CD14-positive monocyte (primary cell): ENCODE measurements around the gene HLCS. TPM values are rescaled to one million over a fixed set of nuclear protein-coding genes. Genes with fewer than 3 reads are reported as not detected.

Source experiments
- DNase-seq, 3 donors: peaks; one replicate each; pipeline ENCODE4 v3.0.0-alpha.2; 2011 to 2022
- H2AFZ ChIP-seq: 2 replicates; pipeline ENCODE4 v1.6.0; 2012; ENCODE audit warnings: mild to moderate bottlenecking, low read depth, low read length, inconsistent platforms; ENCODE audit not compliant: insufficient read depth, poor library complexity, severe bottlenecking
- H3K27ac ChIP-seq, 2 donors: 1 replicate in 1 of 2; 2 replicates in 1 of 2; pipeline ENCODE4 v1.5.1; 2012 to 2013; ENCODE audit warnings: low read length in 2 of 2, control low read depth in 1 of 2, inconsistent platforms in 1 of 2, low read depth in 1 of 2, mild to moderate bottlenecking in 1 of 2
- H3K27me3 ChIP-seq, 2 donors: one replicate each; pipeline versions ENCODE4 v1.6.0 to v1.6.1; 2011 to 2013; ENCODE audit warnings: low read length in 2 of 2; ENCODE audit not compliant: control insufficient read depth in 2 of 2, insufficient read depth in 2 of 2
- H3K36me3 ChIP-seq, 2 donors: replicated peaks in 1 of 2; 1 replicate in 1 of 2; 2 replicates in 1 of 2; pipeline versions ENCODE4 v1.5.1 to v1.6.1; 2012 to 2013; ENCODE audit warnings: low read length in 2 of 2, control low read depth in 1 of 2, inconsistent platforms in 1 of 2, mild to moderate bottlenecking in 1 of 2; ENCODE audit not compliant: insufficient read depth in 2 of 2, control insufficient read depth in 1 of 2
- H3K4me1 ChIP-seq, 2 donors: 1 replicate in 1 of 2; 2 replicates in 1 of 2; pipeline versions ENCODE4 v1.5.1 to v1.6.1; 2012 to 2013; ENCODE audit warnings: low read length in 2 of 2, control low read depth in 1 of 2, inconsistent platforms in 1 of 2, mild to moderate bottlenecking in 1 of 2, moderate library complexity in 1 of 2; ENCODE audit not compliant: insufficient read depth in 2 of 2, control insufficient read depth in 1 of 2
- H3K4me2 ChIP-seq: replicated peaks from 2 replicates; pipeline ENCODE3; 2012; ENCODE audit warnings: low read length, moderate library complexity, mild to moderate bottlenecking; ENCODE audit not compliant: poor library complexity, severe bottlenecking; ENCODE audit errors: extremely low read depth
- H3K4me3 ChIP-seq, 3 experiments: fragments of 200-600 bp in 1 of 3; sonication (generic) in 1 of 3; replicated peaks in 1 of 3; 1 replicate in 2 of 3; 2 replicates in 1 of 3; pipeline ENCODE4 v1.5.1; 2011 to 2013; ENCODE audit warnings: low read length in 3 of 3, mild to moderate bottlenecking in 3 of 3, control low read depth in 2 of 3, low read depth in 2 of 3, inconsistent platforms in 1 of 3, moderate library complexity in 1 of 3
- H3K79me2 ChIP-seq: 2 replicates; pipeline ENCODE4 v1.6.0; 2012; ENCODE audit warnings: mild to moderate bottlenecking, control low read depth, inconsistent platforms, low read length, moderate library complexity; ENCODE audit not compliant: insufficient read depth
- H3K9ac ChIP-seq: 2 replicates; pipeline ENCODE4 v1.6.0; 2017; ENCODE audit warnings: low read length, mild to moderate bottlenecking; ENCODE audit not compliant: insufficient read depth, poor library complexity, severe bottlenecking
- H3K9me3 ChIP-seq, 2 donors: replicated peaks in 1 of 2; 1 replicate in 1 of 2; 2 replicates in 1 of 2; pipeline versions ENCODE4 v1.5.1 to v1.6.1; 2012 to 2013; ENCODE audit warnings: low read length in 2 of 2, control low read depth in 1 of 2; ENCODE audit not compliant: control insufficient read depth in 1 of 2, insufficient read depth in 1 of 2
- H4K20me1 ChIP-seq: 2 replicates; pipeline ENCODE4 v1.6.0; 2012; ENCODE audit warnings: mild to moderate bottlenecking, low read length, control low read depth, moderate library complexity; ENCODE audit not compliant: insufficient read depth
- H3K27ac Mint-ChIP-seq, 7 donors: one replicate each; pipeline ENCODE4 v1.8.0; 2020; ENCODE audit warnings: mild to moderate bottlenecking in 7 of 7, mixed read lengths in 7 of 7, moderate library complexity in 6 of 7, inconsistent platforms in 2 of 7
- H3K27me3 Mint-ChIP-seq, 3 donors: one replicate each; pipeline ENCODE4 v1.8.0; 2021 to 2022; ENCODE audit warnings: low read depth in 3 of 3, mild to moderate bottlenecking in 3 of 3, mixed read lengths in 3 of 3, moderate library complexity in 3 of 3, inconsistent platforms in 1 of 3
- H3K36me3 Mint-ChIP-seq, 2 donors: one replicate each; pipeline ENCODE4 v1.8.0; 2020; ENCODE audit warnings: mixed read lengths in 2 of 2, inconsistent platforms in 1 of 2, mild to moderate bottlenecking in 1 of 2
- H3K4me1 Mint-ChIP-seq: one replicate; pipeline ENCODE4 v1.8.0; 2020; ENCODE audit warnings: mild to moderate bottlenecking, mixed read lengths
- H3K4me3 Mint-ChIP-seq, 2 donors: one replicate each; pipeline ENCODE4 v1.8.0; 2020; ENCODE audit warnings: mild to moderate bottlenecking in 2 of 2, mixed read lengths in 2 of 2, moderate library complexity in 1 of 2
- H3K9me3 Mint-ChIP-seq, 7 donors: one replicate each; pipeline ENCODE4 v1.8.0; 2020 to 2022; ENCODE audit warnings: mixed read lengths in 7 of 7, mild to moderate bottlenecking in 6 of 7, moderate library complexity in 6 of 7, inconsistent platforms in 2 of 7
- WGBS: methylation state at CpG from one replicate; pipeline ENCODE4 v1.1.5; 2013; ENCODE audit warnings: missing lambda C conversion rate; ENCODE audit not compliant: insufficient coverage; 5-methylcytosine and 5-hydroxymethylcytosine counted together
- intact Hi-C, 2 donors: fragments of 100-400 bp; cut with micrococcal nuclease; formaldehyde crosslinking; loops; one replicate each; pipeline versions ENCODE4 v1.15.0 to v1.15.1; 2023
- polyA plus RNA-seq, 3 donors: library from polyadenylated mRNA; depleted of rRNA in 1 of 3; unstranded in 2 of 3; stranded (reverse) in 1 of 3; fragments of 300-500 nt in 2 of 3; fragments of >200 nt in 1 of 3; fragmentation: Illumina TruSeq in 2 of 3; gene quantifications; 1 replicate in 2 of 3; 2 replicates in 1 of 3; pipeline ENCODE4 v1.2.3, GENCODE V29; 2012 to 2021
- TF ChIP-seq, protein P1 (sequence below): fragments of 200-600 bp; IDR thresholded peaks from one replicate; pipeline ENCODE4 v1.8.0; 2022; ENCODE audit warnings: antibody characterized with exemption, mild to moderate bottlenecking

Gene HLCS
- polyA plus RNA-seq, 3 donors: 2.1 to 3.1 (median 2.2) TPM

DNA sequence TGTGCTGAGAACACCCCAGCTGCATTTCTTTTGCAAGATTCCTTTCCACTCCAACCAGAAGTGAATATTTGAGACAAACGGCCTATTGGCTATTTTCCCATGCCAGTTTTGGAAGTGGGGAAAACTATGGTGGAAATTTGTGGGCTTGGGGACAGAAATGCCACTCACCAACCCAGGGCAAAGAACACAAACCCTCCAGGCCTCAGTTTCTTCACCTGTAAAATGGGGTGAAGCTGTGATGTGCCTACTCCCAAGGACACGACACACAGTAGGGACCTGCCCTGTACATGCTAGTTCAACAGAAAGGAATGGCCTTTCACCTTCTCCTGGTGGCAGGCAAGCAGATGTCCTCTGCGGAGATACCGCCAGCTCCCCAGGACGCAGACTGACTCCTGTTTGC lies 221.0 kb downstream of the HLCS start:
- no peak for DNase-seq
- no peak overlapping the region for H3K27ac Mint-ChIP-seq
- H3K4me3 Mint-ChIP-seq: peak overlapping the region in 1 of 2 donors; percentile 69
- Histone ChIP-seq H3K36me3 (no peaks in the 10 kb centered on the region), H4K20me1 (no peaks in the 10 kb centered on the region), H3K4me3 (no peak overlapping the region), H2AFZ (no peak overlapping the region), H3K27me3 (peaks cover 28 to 51% of the 10 kb centered on the region in 2 donors), H3K4me2 (no peak overlapping the region), H3K79me2 (no peaks in the 10 kb centered on the region), H3K4me1 (no peaks in the 10 kb centered on the region), H3K27ac (no peak overlapping the region), H3K9ac (no peak overlapping the region), H3K9me3 (peaks cover 0 to 4% of the 10 kb centered on the region in 2 donors)
- H3K4me1 Mint-ChIP-seq: peaks cover 6% of the 10 kb centered on the region
- H3K27me3 Mint-ChIP-seq: peaks cover 61 to 71% (median 62%) of the 10 kb centered on the region in 3 donors
- H3K36me3 Mint-ChIP-seq: peaks cover 3 to 5% of the 10 kb centered on the region in 2 donors
- intact Hi-C loops: no loop called here
- peaks cover 0 to 15% (median 5%) of the 10 kb centered on the region in 7 donors for H3K9me3 Mint-ChIP-seq
- TF ChIP-seq, protein P1, sequence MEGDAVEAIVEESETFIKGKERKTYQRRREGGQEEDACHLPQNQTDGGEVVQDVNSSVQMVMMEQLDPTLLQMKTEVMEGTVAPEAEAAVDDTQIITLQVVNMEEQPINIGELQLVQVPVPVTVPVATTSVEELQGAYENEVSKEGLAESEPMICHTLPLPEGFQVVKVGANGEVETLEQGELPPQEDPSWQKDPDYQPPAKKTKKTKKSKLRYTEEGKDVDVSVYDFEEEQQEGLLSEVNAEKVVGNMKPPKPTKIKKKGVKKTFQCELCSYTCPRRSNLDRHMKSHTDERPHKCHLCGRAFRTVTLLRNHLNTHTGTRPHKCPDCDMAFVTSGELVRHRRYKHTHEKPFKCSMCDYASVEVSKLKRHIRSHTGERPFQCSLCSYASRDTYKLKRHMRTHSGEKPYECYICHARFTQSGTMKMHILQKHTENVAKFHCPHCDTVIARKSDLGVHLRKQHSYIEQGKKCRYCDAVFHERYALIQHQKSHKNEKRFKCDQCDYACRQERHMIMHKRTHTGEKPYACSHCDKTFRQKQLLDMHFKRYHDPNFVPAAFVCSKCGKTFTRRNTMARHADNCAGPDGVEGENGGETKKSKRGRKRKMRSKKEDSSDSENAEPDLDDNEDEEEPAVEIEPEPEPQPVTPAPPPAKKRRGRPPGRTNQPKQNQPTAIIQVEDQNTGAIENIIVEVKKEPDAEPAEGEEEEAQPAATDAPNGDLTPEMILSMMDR: no peak
- WGBS: 100% methylated on average over 4 of the region's 5 CpGs

DNA sequence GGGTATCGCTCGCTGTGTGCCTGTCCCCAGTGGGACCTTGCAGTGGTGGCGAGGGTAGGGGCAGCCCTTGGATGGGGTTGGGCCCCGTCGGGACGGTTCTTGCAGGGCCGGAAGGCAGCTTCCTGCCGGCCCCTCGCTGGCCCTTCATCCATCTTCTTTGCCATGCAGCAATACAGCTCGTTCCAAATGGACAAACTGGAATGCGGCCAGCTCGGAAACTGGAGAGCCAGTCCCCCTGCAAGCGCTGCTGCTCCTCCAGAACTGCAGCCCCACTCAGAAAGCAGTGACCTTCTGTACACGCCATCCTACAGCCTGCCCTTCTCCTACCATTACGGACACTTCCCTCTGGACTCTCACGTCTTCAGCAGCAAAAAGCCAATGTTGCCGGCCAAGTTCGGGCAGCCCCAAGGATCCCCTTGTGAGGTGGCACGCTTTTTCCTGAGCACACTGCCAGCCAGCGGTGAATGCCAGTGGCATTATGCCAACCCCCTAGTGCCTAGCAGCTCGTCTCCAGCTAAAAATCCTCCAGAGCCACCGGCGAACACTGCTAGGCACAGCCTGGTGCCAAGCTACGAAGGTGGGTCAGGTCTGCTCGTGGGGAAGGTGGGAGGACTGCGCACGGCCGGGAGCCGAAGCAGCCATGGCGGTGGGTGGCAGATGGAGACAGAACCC lies 221.8 kb downstream of the HLCS start:
- Histone ChIP-seq H4K20me1 (no peaks in the 10 kb centered on the region), H2AFZ (no peak overlapping the region), H3K4me1 (no peaks in the 10 kb centered on the region), H3K9ac (no peak overlapping the region), H3K27ac (no peak overlapping the region), H3K79me2 (no peaks in the 10 kb centered on the region), H3K27me3 (peaks cover 22 to 45% of the 10 kb centered on the region in 2 donors), H3K36me3 (no peaks in the 10 kb centered on the region), H3K4me2 (no peak overlapping the region), H3K9me3 (peaks cover 0 to 4% of the 10 kb centered on the region in 2 donors), H3K4me3 (no peak overlapping the region)
- Mint-ChIP-seq H3K4me3 (peak overlapping the region in 1 of 2 donors; percentile 67), H3K9me3 (peaks cover 0 to 15% (median 5%) of the 10 kb centered on the region in 7 donors), H3K4me1 (peaks cover 6% of the 10 kb centered on the region), H3K27me3 (peaks cover 55 to 70% (median 58%) of the 10 kb centered on the region in 3 donors), H3K27ac (no peak overlapping the region), H3K36me3 (peaks cover under 1 to 3% of the 10 kb centered on the region in 2 donors)
- WGBS: 64% methylated on average over 24 of the region's 30 CpGs
- no peak for DNase-seq
- TF ChIP-seq, protein P1: no peak
- intact Hi-C loops: no loop called here
